G401 (cell line): Measurements from ENCODE around the gene CPB2. TPM values are rescaled to one million over a fixed set of nuclear protein-coding genes. Genes with fewer than 3 reads are reported as not detected.

ENCODE experiments used
- DNase-seq: peaks from one replicate; pipeline ENCODE4 v3.0.0-alpha.2; 2015; ENCODE audit warnings: low spot score
- in situ Hi-C: cut with HindIII; loops from 2 replicates; pipeline ENCODE4 v1.10.0; 2016; ENCODE audit warnings: low sequenced_read_pairs, mixed read lengths
- total RNA-seq: library from RNA; depleted of rRNA; stranded (reverse); fragments of >200 nt; shearing (Covaris generic); gene quantifications from 2 replicates; pipeline ENCODE4 v1.2.3, GENCODE V29; 2014; rRNA removed

The CPB2 gene
- not detected in 2 replicates for total RNA-seq

GRCh38 chr13:46104868-46105267 is at the start of gene CPB2:
Gene CPB2, minus strand, starts transcription at chr13:46105033. Its CDS starts 24 bp downstream, at chr13:46105009.
- DNase-seq, result no peak
- in situ Hi-C loops, result no loop called here

- in situ Hi-C loops, result no loop called here
- DNase-seq, result no peak
Observed at GRCh38 chr13:46154136-46154801, 49.4 kb upstream of the CPB2 start.

GRCh38 chr13:46152627-46153328 is 47.9 kb upstream of the CPB2 start:
- in situ Hi-C loops, result no loop called here
- no peak for DNase-seq

- in situ Hi-C loops, result no loop called here
- no peak for DNase-seq
Observed at GRCh38 chr13:46150134-46150693, 45.4 kb upstream of the CPB2 start.

GRCh38 chr13:46149272-46150133 is 44.7 kb upstream of the CPB2 start:
- in situ Hi-C loops, result no loop called here
- DNase-seq, result no peak

GRCh38 chr13:46146898-46147297 is 42.1 kb upstream of the CPB2 start:
- DNase-seq, result no peak
- in situ Hi-C loops, result no loop called here

GRCh38 chr13:46145950-46146349 is 41.1 kb upstream of the CPB2 start:
- in situ Hi-C loops, result no loop called here
- DNase-seq, result no peak

- in situ Hi-C loops, result no loop called here
- DNase-seq, result no peak
Observed at GRCh38 chr13:46145135-46145534, 40.3 kb upstream of the CPB2 start.

- in situ Hi-C loops, result no loop called here
- DNase-seq, result no peak
Observed at GRCh38 chr13:46143184-46143701, 38.4 kb upstream of the CPB2 start.

- in situ Hi-C loops, result no loop called here
Observed at GRCh38 chr13:46142776-46143175, 37.9 kb upstream of the CPB2 start.

GRCh38 chr13:46140044-46140443 is 35.2 kb upstream of the CPB2 start:
- DNase-seq, result no peak
- in situ Hi-C loops, result no loop called here

More at GRCh38 chr13:46142776-46143175, 37.9 kb upstream of the CPB2 start:
- no peak for DNase-seq

GRCh38 chr13:46137627-46138317 is 32.9 kb upstream of the CPB2 start:
- DNase-seq, result no peak
- in situ Hi-C loops, result no loop called here

GRCh38 chr13:46136688-46137087 is 31.9 kb upstream of the CPB2 start:
- DNase-seq, result no peak
- in situ Hi-C loops, result no loop called here

GRCh38 chr13:46134961-46135522 is 30.2 kb upstream of the CPB2 start:
- DNase-seq, result no peak
- in situ Hi-C loops, result no loop called here

- in situ Hi-C loops, result no loop called here
- DNase-seq, result no peak
Observed at GRCh38 chr13:46134494-46134893, 29.7 kb upstream of the CPB2 start.

- in situ Hi-C loops, result no loop called here
Observed at GRCh38 chr13:46132109-46132508, 27.3 kb upstream of the CPB2 start.

GRCh38 chr13:46131705-46132104 is 26.9 kb upstream of the CPB2 start:
- DNase-seq, result no peak
- in situ Hi-C loops, result no loop called here

More at GRCh38 chr13:46132109-46132508, 27.3 kb upstream of the CPB2 start:
- no peak for DNase-seq

GRCh38 chr13:46129955-46130618 is 25.3 kb upstream of the CPB2 start:
- in situ Hi-C loops, result no loop called here
- no peak for DNase-seq
